NT2/D1 (cell line): ENCODE results near the gene APBA1.
"Not testable (repeated sequence)": the region's sequence is repeated elsewhere in the genome, so short reads cannot be mapped to it uniquely, and the experiment has no call there.

Experiments used
- DNase-seq: peaks from one replicate; pipeline ENCODE4 v3.0.0-alpha.2; 2011; ENCODE audit warnings: low read depth, low spot score
- H3K27me3 ChIP-seq: 2 replicates; pipeline ENCODE4 v1.6.0; 2011; ENCODE audit warnings: mild to moderate bottlenecking; ENCODE audit not compliant: insufficient read length, insufficient read depth
- H3K36me3 ChIP-seq: 2 replicates; pipeline ENCODE4 v1.6.1; 2011; ENCODE audit warnings: mild to moderate bottlenecking, low read length, mixed read lengths; ENCODE audit not compliant: insufficient read depth, insufficient read length
- H3K4me1 ChIP-seq: 2 replicates; pipeline ENCODE4 v1.5.1; 2011; ENCODE audit not compliant: insufficient read depth, insufficient read length
- H3K4me3 ChIP-seq: 2 replicates; pipeline ENCODE4 v1.5.1; 2011; ENCODE audit warnings: low read depth; ENCODE audit not compliant: insufficient read length
- H3K9ac ChIP-seq: 2 replicates; pipeline ENCODE4 v1.6.0; 2011; ENCODE audit warnings: low read depth; ENCODE audit not compliant: insufficient read length
- H3K9me3 ChIP-seq: 2 replicates; pipeline ENCODE4 v1.5.1; 2011; ENCODE audit warnings: mild to moderate bottlenecking, low read length; ENCODE audit not compliant: insufficient read depth
- SUZ12 ChIP-seq: IDR thresholded peaks from 2 replicates; pipeline ENCODE4 v1.6.1; 2011; ENCODE audit not compliant: insufficient read length, insufficient read depth; ENCODE audit errors: extremely low read depth
- YY1 ChIP-seq: IDR thresholded peaks from 2 replicates; pipeline ENCODE4 v1.6.1; 2011; ENCODE audit not compliant: insufficient read length, insufficient read depth
- ZNF274 ChIP-seq: IDR thresholded peaks from 2 replicates; pipeline ENCODE4 v1.6.1; 2011; ENCODE audit warnings: mild to moderate bottlenecking, low read depth, low read length

The APBA1 gene

GRCh38 chr9:69444021-69444420 lies 228.2 kb downstream of the APBA1 start:
- no peak for TF ChIP-seq SUZ12
- TF ChIP-seq YY1, result no peak
- no peak for TF ChIP-seq ZNF274
- Histone ChIP-seq H3K9me3 (peaks cover 4% of the 10 kb centered on the region; the same call in 1 of the 2 replicates), H3K4me3 (no peak overlapping the region), H3K27me3 (no peaks in the 10 kb centered on the region), H3K9ac (no peak overlapping the region), H3K36me3 (no peaks in the 10 kb centered on the region), H3K4me1 (no peaks in the 10 kb centered on the region)
- DNase-seq, result no peak

- no peak for DNase-seq
- H3K9ac ChIP-seq, result no peak overlapping the region
- no peaks in the 10 kb centered on the region for H3K4me1 ChIP-seq
- H3K9me3 ChIP-seq, result peaks cover 4% of the 10 kb centered on the region; the same call in 1 of the 2 replicates
- TF ChIP-seq SUZ12, result no peak
- TF ChIP-seq YY1, result no peak
- TF ChIP-seq ZNF274, result no peak
- no peaks in the 10 kb centered on the region for H3K27me3 ChIP-seq
- no peak overlapping the region for H3K4me3 ChIP-seq
- H3K36me3 ChIP-seq, result no peaks in the 10 kb centered on the region
Measured at GRCh38 chr9:69443178-69443577, 229.0 kb downstream of the APBA1 start.

- TF ChIP-seq YY1, result no peak
- Histone ChIP-seq H3K4me3 (no peak overlapping the region), H3K36me3 (no peaks in the 10 kb centered on the region), H3K9me3 (peaks cover 4% of the 10 kb centered on the region; the same call in 1 of the 2 replicates), H3K9ac (no peak overlapping the region), H3K27me3 (no peaks in the 10 kb centered on the region), H3K4me1 (no peaks in the 10 kb centered on the region)
- no peak for DNase-seq
Measured at GRCh38 chr9:69442486-69442885, 229.7 kb downstream of the APBA1 start.

GRCh38 chr9:69440254-69440955 lies 231.8 kb downstream of the APBA1 start:
- not testable (repeated sequence) for H3K4me1 ChIP-seq, H3K36me3 ChIP-seq, DNase-seq, H3K27me3 ChIP-seq, H3K9ac ChIP-seq, H3K4me3 ChIP-seq, H3K9me3 ChIP-seq

- H3K27me3 ChIP-seq, H3K9ac ChIP-seq, H3K9me3 ChIP-seq, H3K4me3 ChIP-seq, H3K4me1 ChIP-seq, H3K36me3 ChIP-seq, DNase-seq: not testable (repeated sequence)
Measured at GRCh38 chr9:69439654-69440053, 232.5 kb downstream of the APBA1 start.

- DNase-seq, result no peak
- Histone ChIP-seq H3K9ac (no peak overlapping the region), H3K9me3 (no peaks in the 10 kb centered on the region), H3K4me3 (no peak overlapping the region), H3K27me3 (no peaks in the 10 kb centered on the region), H3K36me3 (no peaks in the 10 kb centered on the region), H3K4me1 (peaks cover 2% of the 10 kb centered on the region)
- TF ChIP-seq ZNF274 (no peak), SUZ12 (no peak), YY1 (no peak)
Measured at GRCh38 chr9:69433968-69434367, 238.2 kb downstream of the APBA1 start.

GRCh38 chr9:69433392-69433791 lies 238.8 kb downstream of the APBA1 start:
- Histone ChIP-seq H3K9me3 (peaks cover under 1% of the 10 kb centered on the region; the same call in 1 of the 2 replicates), H3K27me3 (no peaks in the 10 kb centered on the region), H3K9ac (no peak overlapping the region), H3K4me1 (peaks cover 2% of the 10 kb centered on the region), H3K4me3 (no peak overlapping the region), H3K36me3 (no peaks in the 10 kb centered on the region)
- DNase-seq, result no peak
- TF ChIP-seq YY1, result no peak
- no peak for TF ChIP-seq ZNF274
- no peak for TF ChIP-seq SUZ12

- TF ChIP-seq ZNF274 (no peak), YY1 (no peak), SUZ12 (no peak)
- Histone ChIP-seq H3K4me1 (peaks cover 2% of the 10 kb centered on the region), H3K9ac (no peak overlapping the region), H3K9me3 (peaks cover 7% of the 10 kb centered on the region; the same call in 1 of the 2 replicates), H3K27me3 (no peaks in the 10 kb centered on the region), H3K4me3 (no peak overlapping the region), H3K36me3 (no peaks in the 10 kb centered on the region)
- no peak for DNase-seq
Measured at GRCh38 chr9:69432623-69433022, 239.5 kb downstream of the APBA1 start.
